Effector memory CD4-positive, alpha-beta T cell (primary cell): ENCODE data around the gene THAP4.

Experiments used
- DNase-seq, 3 donors: peaks; one replicate each; pipeline ENCODE4 v3.0.0-alpha.2; 2020
- H3K27ac ChIP-seq: 2 replicates; pipeline ENCODE4 v1.7.0; 2013; ENCODE audit warnings: mild to moderate bottlenecking, low read length, moderate library complexity; ENCODE audit not compliant: insufficient read depth, poor library complexity, severe bottlenecking
- H3K27me3 ChIP-seq: replicated peaks from 2 replicates; pipeline ENCODE4 v1.7.0; 2013; ENCODE audit warnings: mild to moderate bottlenecking, low read length; ENCODE audit not compliant: insufficient read depth, control insufficient read depth, poor library complexity, severe bottlenecking
- H3K36me3 ChIP-seq: 2 replicates; pipeline ENCODE4 v1.7.0; 2013; ENCODE audit warnings: mild to moderate bottlenecking, low read length, moderate library complexity; ENCODE audit not compliant: control insufficient read depth, insufficient read depth
- H3K4me1 ChIP-seq: 2 replicates; pipeline ENCODE4 v1.7.0; 2013; ENCODE audit warnings: low read length, mild to moderate bottlenecking; ENCODE audit not compliant: control insufficient read depth, insufficient read depth, poor library complexity, severe bottlenecking
- H3K4me3 ChIP-seq: 2 replicates; pipeline ENCODE4 v1.7.0; 2013; ENCODE audit warnings: low read length, low read depth, mild to moderate bottlenecking; ENCODE audit not compliant: insufficient read depth, poor library complexity, severe bottlenecking
- H3K9me3 ChIP-seq: 2 replicates; pipeline ENCODE4 v1.7.0; 2013; ENCODE audit warnings: mild to moderate bottlenecking, low read length, moderate library complexity; ENCODE audit not compliant: control insufficient read depth

The THAP4 gene

GRCh38 chr2:241620419-241620769 lies 16.6 kb downstream of the THAP4 start:
- H3K9me3 ChIP-seq, result no peaks in the 10 kb centered on the region
- H3K36me3 ChIP-seq, result no peaks in the 10 kb centered on the region
- no peak overlapping the region for H3K4me3 ChIP-seq
- peaks cover 11% of the 10 kb centered on the region for H3K4me1 ChIP-seq
- DNase-seq, result no peak
- no peak overlapping the region for H3K27ac ChIP-seq
- no peaks in the 10 kb centered on the region for H3K27me3 ChIP-seq

GRCh38 chr2:241619597-241620418 lies 17.1 kb downstream of the THAP4 start:
- H3K27ac ChIP-seq, result no peak overlapping the region
- no peak overlapping the region for H3K4me3 ChIP-seq
- no peak for DNase-seq
- H3K4me1 ChIP-seq, result peaks cover 11% of the 10 kb centered on the region
- no peaks in the 10 kb centered on the region for H3K36me3 ChIP-seq
- H3K27me3 ChIP-seq, result no peaks in the 10 kb centered on the region
- H3K9me3 ChIP-seq, result no peaks in the 10 kb centered on the region

GRCh38 chr2:241618829-241619228 lies 18.1 kb downstream of the THAP4 start:
- no peaks in the 10 kb centered on the region for H3K9me3 ChIP-seq
- peaks cover 11% of the 10 kb centered on the region for H3K4me1 ChIP-seq
- no peak overlapping the region for H3K27ac ChIP-seq
- no peak for DNase-seq
- no peaks in the 10 kb centered on the region for H3K36me3 ChIP-seq
- H3K4me3 ChIP-seq, result no peak overlapping the region
- no peaks in the 10 kb centered on the region for H3K27me3 ChIP-seq

- no peak for DNase-seq
- peak overlapping the region; percentile 63 for H3K27ac ChIP-seq
- no peaks in the 10 kb centered on the region for H3K27me3 ChIP-seq
- peaks cover 11% of the 10 kb centered on the region for H3K4me1 ChIP-seq
- no peaks in the 10 kb centered on the region for H3K9me3 ChIP-seq
- no peak overlapping the region for H3K4me3 ChIP-seq
- H3K36me3 ChIP-seq, result no peaks in the 10 kb centered on the region
Measured at GRCh38 chr2:241618296-241618805, 18.6 kb downstream of the THAP4 start.

GRCh38 chr2:241617431-241618154 lies 19.4 kb downstream of the THAP4 start:
- DNase-seq, result peak in 2 of 3 donors; percentile 5 to 22
- Histone ChIP-seq H3K4me1 (peaks cover 11% of the 10 kb centered on the region), H3K4me3 (peak overlapping the region; percentile 67), H3K36me3 (no peaks in the 10 kb centered on the region), H3K9me3 (no peaks in the 10 kb centered on the region), H3K27me3 (no peaks in the 10 kb centered on the region), H3K27ac (peak overlapping the region; percentile 63)

GRCh38 chr2:241616168-241617125 lies 20.5 kb downstream of the THAP4 start:
- Histone ChIP-seq H3K4me3 (no peak overlapping the region), H3K4me1 (peaks cover 11% of the 10 kb centered on the region), H3K9me3 (no peaks in the 10 kb centered on the region), H3K36me3 (no peaks in the 10 kb centered on the region), H3K27ac (no peak overlapping the region), H3K27me3 (no peaks in the 10 kb centered on the region)
- DNase-seq, result no peak

- Histone ChIP-seq H3K4me3 (no peak overlapping the region), H3K9me3 (no peaks in the 10 kb centered on the region), H3K4me1 (peaks cover 13% of the 10 kb centered on the region), H3K27me3 (no peaks in the 10 kb centered on the region), H3K36me3 (no peaks in the 10 kb centered on the region), H3K27ac (no peak overlapping the region)
- DNase-seq, result no peak
Measured at GRCh38 chr2:241615522-241616052, 21.4 kb downstream of the THAP4 start.

- H3K27ac ChIP-seq, result no peak overlapping the region
- DNase-seq, result no peak
- H3K4me3 ChIP-seq, result no peak overlapping the region
- H3K27me3 ChIP-seq, result no peaks in the 10 kb centered on the region
- H3K36me3 ChIP-seq, result no peaks in the 10 kb centered on the region
- H3K9me3 ChIP-seq, result no peaks in the 10 kb centered on the region
- peaks cover 15% of the 10 kb centered on the region for H3K4me1 ChIP-seq
Measured at GRCh38 chr2:241615041-241615440, 21.9 kb downstream of the THAP4 start.

GRCh38 chr2:241613017-241613780 lies 23.8 kb downstream of the THAP4 start:
- no peaks in the 10 kb centered on the region for H3K36me3 ChIP-seq
- H3K27ac ChIP-seq, result no peak overlapping the region
- DNase-seq, result no peak
- H3K9me3 ChIP-seq, result no peaks in the 10 kb centered on the region
- H3K4me1 ChIP-seq, result peaks cover 23% of the 10 kb centered on the region
- H3K27me3 ChIP-seq, result no peaks in the 10 kb centered on the region
- H3K4me3 ChIP-seq, result no peak overlapping the region
